Activated T-cell treated with anti-CD3 and anti-CD28 coated beads for 4 hours (primary cell): ENCODE results near the gene NUDT19.
A peak's percentile ranks its signal among the peaks of the same experiment; 100 is the strongest.
"Not testable (repeated sequence)": the region's sequence is repeated elsewhere in the genome, so short reads cannot be mapped to it uniquely, and the experiment has no call there.

Experiments
- DNase-seq: peaks from one replicate; pipeline ENCODE4 v3.0.0-alpha.2; 2020

Gene NUDT19

GRCh38 chr19:32675720-32676185, 15.9 kb upstream of the NUDT19 start, which contains the start of gene RGS9BP:
Gene RGS9BP, plus strand, starts transcription at chr19:32675848. Its CDS starts 416 bp downstream, at chr19:32676264.
- DNase-seq, result peak; percentile 52

- DNase-seq, result no peak
Observed at GRCh38 chr19:32676186-32676894, 15.3 kb upstream of the NUDT19 start.

GRCh38 chr19:32676895-32677359, 14.7 kb upstream of the NUDT19 start:
- DNase-seq, result no peak

GRCh38 chr19:32677657-32678056, 14.0 kb upstream of the NUDT19 start:
- DNase-seq, result no peak

- DNase-seq, result no peak
Observed at GRCh38 chr19:32680986-32681385, 10.6 kb upstream of the NUDT19 start.

GRCh38 chr19:32682317-32682716, 9.3 kb upstream of the NUDT19 start:
- no peak for DNase-seq

- DNase-seq, result no peak
Observed at GRCh38 chr19:32686847-32687475, 4.7 kb upstream of the NUDT19 start.

GRCh38 chr19:32687681-32688080, 3.9 kb upstream of the NUDT19 start:
- DNase-seq, result no peak

- no peak for DNase-seq
Observed at GRCh38 chr19:32688311-32688710, 3.3 kb upstream of the NUDT19 start.

GRCh38 chr19:32691952-32692726, 518 bp downstream of the NUDT19 start:
- no peak for DNase-seq

GRCh38 chr19:32692727-32693061, 1.1 kb downstream of the NUDT19 start:
- DNase-seq, result no peak

- DNase-seq, result not testable (repeated sequence)
Observed at GRCh38 chr19:32693151-32694108, 1.8 kb downstream of the NUDT19 start.

- not testable (repeated sequence) for DNase-seq
Observed at GRCh38 chr19:32694316-32694715, 2.7 kb downstream of the NUDT19 start.

- DNase-seq, result not testable (repeated sequence)
Observed at GRCh38 chr19:32694851-32695250, 3.2 kb downstream of the NUDT19 start.

GRCh38 chr19:32695506-32695905, 3.9 kb downstream of the NUDT19 start:
- DNase-seq, result not testable (repeated sequence)

GRCh38 chr19:32696771-32697170, 5.2 kb downstream of the NUDT19 start:
- not testable (repeated sequence) for DNase-seq

- not testable (repeated sequence) for DNase-seq
Observed at GRCh38 chr19:32700129-32700528, 8.5 kb downstream of the NUDT19 start.

- no peak for DNase-seq
Observed at GRCh38 chr19:32702010-32702409, 10.4 kb downstream of the NUDT19 start.

- not testable (repeated sequence) for DNase-seq
Observed at GRCh38 chr19:32704006-32704405, 12.4 kb downstream of the NUDT19 start.

GRCh38 chr19:32708457-32708856, 16.8 kb downstream of the NUDT19 start:
- DNase-seq, result peak; percentile 30

GRCh38 chr19:32709032-32709431, 17.4 kb downstream of the NUDT19 start:
- no peak for DNase-seq

- DNase-seq, result no peak
Observed at GRCh38 chr19:32711747-32712146, 20.1 kb downstream of the NUDT19 start.
